Activated T-cell treated with anti-CD3 and anti-CD28 coated beads for 24 hours (primary cell): ENCODE results near the gene ZNF367.

ENCODE experiments used
- DNase-seq: peaks from one replicate; pipeline ENCODE4 v3.0.0-alpha.2; 2020; ENCODE audit warnings: low read depth

Gene ZNF367

DNA sequence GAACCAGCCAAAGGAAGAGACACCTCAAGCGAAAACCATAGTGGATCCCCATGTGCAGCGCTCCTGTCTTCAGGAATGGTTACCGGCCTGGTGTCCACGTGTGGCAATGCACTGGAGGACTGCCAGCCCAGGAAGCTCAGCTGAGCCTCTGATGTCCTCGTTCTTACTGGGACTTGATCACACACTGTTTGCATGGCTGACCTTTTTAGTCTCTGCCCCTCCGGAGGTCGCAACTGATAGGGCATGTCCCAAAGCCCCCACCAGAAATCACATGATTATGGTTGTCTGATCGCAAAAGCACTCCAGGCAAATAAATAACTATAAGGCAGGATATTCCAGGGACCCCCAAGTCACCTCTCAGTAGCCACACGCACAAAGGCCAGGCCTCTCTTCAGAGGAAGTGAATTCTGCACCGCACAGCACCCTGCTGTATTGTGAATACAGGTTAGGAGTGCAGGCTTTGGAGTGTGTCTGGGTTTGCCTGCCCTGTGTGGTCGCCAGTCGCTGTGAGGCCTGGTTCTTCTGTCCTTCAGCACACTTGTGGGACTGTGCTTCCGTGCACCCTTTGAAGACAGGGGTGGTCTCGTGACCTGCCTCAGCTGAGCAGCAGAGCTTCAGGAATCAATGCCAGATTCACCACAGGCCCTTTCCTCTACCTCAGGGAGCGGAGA lies 18.4 kb upstream of the ZNF367 start:
- no peak for DNase-seq

DNA sequence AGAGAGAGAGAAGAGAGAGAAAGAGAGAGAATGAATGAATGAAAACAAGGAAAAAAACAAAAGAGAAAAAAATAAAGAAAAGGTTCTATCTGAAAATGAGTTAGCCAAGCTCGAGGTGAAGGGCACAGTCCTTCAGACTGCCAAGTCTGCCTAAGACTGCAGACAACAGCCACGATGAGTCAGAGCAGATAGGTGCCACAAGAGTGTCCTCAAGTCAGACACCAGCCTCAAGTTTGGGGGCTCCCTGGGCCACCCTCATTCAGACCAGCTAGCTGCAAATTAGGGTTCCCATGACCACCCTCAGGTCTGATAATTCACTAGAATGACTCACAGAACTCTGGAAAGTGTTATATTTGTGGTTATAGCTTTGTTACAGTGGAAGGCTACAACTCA lies 17.9 kb upstream of the ZNF367 start:
- DNase-seq = no peak

DNA sequence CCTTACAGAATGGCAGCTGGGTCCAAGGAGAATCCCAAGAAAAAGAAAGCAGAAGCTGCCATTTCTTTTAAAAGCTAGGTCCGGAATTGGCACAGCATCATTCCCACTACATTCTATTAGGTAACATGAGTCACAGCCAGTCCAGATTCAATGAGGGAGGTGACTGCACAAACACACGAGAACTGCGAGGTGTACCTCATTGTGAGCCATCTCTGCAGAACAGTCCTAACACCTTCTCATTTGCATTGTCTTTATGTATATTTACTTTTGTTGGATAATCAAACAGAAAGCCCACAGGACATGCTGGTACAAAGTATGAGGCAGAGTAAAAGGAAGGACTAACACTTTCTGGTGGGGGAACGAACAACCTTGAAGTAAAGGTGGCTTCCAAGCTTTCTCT lies 17.2 kb upstream of the ZNF367 start:
- DNase-seq = no peak

DNA sequence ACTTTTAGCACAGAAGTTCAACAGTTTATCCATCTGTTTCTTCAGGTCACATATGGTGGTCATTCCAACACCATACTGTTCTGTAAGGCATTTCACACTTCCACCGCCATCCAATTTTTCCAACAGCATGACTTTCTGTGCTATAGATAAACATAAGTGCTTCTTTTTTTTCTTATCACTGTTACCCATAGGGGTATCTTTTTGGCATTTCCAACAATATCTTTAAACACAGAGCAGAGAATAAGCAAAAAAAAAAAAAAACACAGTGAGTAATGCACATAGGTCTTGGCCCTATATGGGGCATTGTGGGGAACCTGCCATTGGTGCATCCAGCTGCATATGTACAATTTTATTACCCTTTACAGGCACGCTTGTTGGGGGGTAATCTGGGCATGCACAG lies 12.2 kb upstream of the ZNF367 start:
- no peak for DNase-seq

DNA sequence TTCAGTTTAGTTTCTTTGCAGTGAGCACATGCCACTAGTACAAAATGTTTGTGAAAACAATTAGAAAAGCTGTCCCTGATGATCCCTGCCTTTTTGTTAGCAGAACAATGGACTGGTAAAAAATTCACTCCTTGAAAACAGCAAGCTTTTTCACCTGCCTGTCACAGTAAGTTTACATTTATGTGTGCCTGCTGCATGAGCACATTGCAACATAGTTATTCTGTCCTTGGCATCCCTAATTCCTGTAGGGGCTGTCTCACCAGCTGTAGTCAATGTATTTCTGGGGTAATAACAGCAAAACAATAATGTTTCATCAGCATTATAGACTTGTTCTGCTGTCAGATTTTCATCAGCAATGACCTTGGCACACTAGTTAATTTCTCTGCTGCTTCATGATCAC lies 11.6 kb upstream of the ZNF367 start:
- DNase-seq = no peak

DNA sequence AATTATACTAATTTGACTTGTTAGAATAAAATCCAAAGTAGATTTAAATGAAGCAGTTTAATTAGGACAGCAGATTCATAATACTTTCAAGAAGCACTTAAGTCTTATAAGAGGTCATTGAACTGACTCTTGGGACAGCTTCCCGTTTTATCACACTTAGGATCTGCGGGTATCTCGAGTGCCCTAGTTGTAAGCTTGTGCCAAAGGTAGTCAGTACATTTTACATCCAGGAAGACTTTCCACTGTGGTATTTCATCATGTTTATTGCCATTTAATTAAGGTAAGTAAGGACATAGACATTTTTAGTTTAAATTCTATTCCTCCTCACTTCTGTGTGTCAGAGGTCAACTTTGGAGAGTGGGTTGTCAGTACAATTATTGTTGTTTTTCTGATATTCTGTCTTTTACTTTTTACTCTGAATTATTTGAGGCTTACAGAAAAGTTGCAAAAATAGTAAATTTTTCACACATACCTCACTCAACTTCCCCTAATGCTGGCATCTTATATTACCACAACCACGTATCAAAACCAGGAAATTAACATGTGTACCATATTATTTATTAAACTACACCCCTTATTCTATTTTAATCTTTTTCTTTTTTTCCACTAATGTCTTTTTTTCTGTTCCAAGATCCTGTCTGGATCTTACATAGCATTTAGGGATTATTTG lies 7.5 kb upstream of the ZNF367 start:
- no peak for DNase-seq

DNA sequence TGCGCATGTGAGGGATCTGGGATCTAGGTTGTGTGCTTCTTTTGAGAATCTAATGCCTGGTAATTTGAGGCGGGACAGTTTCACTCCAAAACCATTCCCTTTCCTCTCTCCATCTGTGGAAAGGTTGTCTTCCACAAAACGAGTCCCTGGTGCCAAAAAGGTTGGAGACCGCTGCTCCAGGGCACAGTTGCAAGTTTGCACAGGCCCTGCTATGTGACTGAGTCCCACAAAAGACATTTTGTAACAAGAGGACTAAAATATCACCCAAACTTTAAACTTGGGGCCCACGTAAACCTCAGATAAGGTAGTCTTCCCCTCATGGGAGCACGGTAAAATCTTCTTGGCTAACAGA lies 5.8 kb upstream of the ZNF367 start:
- no peak for DNase-seq

DNA sequence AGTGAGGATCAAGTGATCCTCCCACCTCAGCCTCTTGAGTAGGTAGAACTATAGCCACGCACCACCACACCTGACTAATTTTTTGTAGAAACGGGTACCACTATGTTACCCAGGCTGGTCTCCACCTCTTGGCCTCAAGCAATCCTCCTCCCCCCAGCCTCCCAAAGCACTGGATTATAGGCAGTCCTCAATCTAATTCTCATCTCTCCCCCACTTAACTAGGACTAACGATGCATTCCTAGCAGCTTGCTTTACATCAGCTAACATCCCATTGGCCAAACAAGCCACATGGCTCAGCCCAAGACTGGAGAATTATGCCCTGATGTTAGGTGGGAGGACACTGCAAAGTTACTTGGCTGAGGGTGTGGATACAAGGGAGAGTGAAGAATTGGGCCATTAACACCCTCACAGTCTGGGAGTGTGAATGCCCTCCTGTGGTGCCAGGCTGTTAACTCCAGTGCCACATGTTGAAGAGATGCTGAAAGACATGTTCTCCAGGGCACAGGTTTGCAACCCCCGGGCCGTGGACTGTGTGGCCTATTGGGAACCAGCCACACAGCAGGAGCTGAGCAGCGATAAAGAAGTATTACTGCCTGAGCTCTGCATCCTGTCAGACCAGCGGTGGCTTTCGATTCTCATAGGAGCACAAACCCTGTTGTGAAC lies 5.3 kb upstream of the ZNF367 start:
- DNase-seq = no peak

DNA sequence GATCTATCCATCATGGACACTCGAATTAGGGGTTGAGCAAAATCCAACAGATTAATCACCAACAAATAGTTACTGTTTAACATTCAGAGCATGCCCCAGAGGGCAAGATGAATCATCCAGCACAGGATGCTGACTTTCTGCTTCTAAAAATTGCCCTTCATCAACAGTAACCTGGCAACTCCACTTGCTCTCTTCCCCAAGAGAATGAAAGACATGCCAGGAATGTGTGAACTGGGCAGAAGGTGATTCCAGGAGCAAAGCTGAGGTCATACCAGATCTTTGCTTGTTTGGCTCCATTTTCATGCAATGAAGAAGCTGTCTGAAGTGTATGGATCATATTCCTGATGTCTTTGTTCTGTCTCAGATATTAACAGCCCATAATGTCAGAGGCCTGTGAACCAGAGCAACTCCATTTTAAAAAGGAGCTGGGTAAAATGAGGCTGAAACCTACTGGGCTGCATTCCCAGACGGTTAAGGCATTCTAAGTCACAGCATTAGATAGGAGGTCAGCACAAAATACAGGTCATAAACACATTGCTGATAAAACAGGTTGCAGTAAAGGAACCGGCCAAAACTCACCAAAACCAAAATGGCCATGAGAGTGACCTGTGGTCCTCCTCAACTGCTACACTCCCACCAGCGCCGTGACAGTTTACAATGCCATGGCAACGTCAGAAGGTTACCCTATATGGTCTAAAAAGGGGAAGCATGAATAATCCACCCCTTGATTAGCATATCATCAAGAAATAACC lies 2.5 kb upstream of the ZNF367 start:
- no peak for DNase-seq

DNA sequence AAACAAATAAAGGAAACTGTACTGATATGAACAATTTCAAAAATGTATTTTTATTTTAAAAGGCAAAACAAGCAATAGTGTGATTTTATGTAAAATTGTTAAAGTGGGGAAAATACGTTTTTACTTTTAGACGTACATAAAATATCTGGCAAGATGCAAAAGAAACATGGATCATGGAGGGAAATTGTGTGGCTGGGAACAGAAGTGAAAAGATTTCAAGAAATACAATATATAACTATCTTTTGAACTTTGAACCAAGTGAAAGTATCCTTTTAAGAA lies 1.5 kb upstream of the ZNF367 start:
- DNase-seq = no peak

DNA sequence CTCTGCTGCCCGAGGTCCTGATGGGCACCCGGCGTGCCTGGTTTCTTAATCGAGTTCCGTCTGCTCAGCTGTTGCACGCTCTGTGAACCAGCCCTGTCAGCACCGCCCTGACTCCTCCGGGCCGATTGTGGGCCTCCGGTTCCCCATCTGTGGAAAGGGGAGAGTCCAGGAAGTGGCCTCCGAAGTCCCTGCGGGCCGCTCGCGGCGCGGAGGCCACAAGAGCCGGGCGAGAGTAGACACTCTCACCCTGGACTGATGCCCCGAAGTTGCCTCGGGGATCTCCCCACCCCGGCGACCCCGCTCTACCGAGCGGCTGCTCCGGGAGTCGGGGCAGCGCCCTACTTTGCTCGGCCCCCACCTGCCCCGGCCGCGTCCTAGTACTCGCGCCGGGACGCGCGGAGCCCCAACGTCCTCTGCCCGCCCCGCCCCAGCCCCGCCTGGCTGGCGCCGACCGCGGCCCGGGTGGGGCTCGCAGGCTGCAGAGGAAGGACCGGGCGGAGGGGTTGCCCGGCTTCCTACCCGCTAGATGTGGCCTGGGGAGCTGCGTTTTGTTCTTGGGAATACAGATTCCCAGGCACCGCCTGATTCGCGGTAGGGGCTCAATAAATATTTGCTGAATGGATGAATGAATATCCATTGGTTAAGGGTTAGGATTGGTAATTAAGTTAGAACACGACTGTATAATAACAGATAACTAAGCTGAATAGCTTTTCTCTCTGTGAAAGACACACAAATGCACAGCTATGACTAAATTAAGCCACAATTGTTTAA lies 935 bp upstream of the ZNF367 start:
- peak; percentile 27 for DNase-seq

DNA sequence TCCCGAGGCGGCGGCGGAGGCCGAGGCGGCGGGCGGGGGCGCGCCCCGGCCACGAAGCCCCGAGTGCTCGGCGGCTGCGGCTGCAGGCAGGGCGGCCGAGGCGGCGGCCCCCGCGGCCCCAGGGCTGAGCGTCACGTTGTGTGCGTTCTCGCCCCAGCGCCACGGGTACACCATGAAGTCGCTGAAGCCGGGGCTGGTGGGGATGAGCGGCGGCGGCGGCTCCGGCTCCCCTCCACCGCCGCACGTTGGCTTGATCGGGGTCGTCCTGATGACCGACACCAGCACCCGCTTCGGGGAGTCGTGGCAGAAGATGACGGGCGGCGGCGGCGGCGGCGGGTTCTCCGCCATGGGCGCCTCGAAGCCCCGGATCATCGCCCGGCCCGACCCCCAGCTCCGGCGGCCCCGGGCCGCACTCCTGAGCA lies 498 bp downstream of the ZNF367 start:
- no peak for DNase-seq

DNA sequence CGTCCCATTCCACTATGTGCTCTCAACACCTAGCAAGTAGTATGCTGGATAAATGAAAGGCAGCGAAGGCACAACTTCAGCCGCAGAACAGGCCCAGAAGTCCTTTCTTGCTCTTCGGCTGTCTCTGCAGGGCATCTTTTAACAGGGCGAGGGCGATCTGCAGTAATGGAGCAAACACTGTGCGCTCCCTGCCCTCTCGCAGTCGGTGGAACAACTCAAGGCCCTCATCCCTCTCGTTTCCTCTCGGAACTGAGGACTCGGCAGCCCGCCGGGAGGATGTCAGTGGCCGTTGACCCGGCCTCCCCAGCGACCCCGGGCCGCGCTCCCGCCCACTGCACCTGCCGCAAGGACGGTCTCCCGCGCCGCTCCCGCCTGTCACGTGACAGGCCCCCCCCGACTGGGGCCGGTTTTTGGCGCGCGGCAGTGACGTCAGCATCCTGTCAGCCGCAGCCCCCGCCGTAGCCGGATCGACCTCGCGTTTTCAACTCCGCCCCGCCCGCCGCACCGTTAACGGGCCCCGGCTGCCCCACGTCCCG lies 1.1 kb downstream of the ZNF367 start:
- DNase-seq = peak; percentile 91

DNA sequence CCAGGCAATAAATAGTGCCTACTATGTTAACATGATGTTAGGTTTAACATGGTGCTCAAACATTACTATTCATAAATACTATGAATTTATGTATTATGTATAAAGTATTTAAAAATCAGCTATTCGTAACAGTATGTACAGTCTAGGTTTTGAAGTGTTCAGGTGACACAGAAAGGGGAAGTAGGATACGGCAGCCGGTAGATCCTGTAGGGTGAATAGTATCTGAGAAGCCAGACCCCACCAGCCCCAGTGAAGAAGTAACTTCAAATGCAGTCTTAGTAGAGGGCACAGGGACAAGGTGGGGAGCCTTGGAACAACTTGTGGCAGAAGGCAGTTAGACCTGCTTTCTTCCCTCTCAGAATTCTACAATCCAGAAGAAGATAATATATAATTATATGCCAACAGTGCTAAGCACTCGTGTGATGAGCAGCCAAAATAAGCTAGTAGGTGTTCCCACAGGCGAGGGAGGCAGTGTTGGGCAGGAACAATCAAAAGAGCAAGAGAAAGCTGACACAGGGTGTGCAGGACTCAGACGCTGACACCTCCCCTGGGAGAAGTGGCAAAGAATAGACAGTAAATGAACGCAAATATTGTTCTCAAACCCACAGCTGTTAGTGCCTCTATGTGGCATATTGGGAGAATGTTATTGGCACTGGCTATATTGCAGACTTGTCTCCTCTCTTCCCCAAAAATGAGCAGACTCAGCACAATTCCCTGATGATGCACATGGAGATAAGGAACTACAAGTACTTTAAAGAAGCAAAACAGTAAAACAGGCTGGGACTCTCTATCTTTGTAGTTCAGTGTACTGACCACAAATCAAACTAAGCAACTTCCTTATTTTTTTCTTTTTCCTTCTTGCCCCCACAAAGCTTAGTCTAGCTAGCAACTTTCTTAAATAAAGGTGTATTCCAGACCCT lies 4.6 kb downstream of the ZNF367 start:
- no peak for DNase-seq

DNA sequence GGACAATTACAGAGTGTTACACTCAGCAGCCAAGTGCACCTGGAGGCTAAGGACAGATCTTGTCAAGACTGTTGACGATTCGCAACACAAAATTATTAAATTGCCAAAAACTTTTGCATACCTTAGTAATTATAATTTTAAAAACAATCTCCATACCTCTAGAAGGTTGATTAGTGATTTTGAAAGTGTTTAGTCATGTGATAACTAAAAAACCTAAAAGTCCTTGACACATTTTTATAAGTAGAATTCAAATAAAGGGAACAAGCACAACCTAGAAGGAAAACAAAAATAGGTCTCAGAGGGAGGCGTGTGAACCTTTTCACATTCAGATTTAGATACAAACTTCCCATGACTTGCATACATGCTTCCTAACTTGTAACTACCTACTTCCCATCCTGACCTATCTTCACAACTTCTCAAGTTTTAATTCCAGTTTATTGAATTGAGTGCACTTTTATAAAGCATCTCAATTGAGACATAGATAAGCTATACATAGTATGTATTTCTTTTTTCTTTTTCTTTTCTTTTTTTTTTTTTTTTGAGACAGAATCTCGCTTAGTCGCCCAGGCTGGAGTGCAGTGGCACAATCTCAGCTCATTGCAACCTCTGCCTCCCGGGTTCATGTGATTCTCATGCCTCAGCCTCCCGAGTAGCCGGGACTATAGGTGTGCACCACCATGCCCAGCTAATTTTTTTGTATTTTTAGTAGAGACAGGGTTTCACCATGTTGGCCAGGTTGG lies 5.8 kb downstream of the ZNF367 start:
- no peak for DNase-seq

DNA sequence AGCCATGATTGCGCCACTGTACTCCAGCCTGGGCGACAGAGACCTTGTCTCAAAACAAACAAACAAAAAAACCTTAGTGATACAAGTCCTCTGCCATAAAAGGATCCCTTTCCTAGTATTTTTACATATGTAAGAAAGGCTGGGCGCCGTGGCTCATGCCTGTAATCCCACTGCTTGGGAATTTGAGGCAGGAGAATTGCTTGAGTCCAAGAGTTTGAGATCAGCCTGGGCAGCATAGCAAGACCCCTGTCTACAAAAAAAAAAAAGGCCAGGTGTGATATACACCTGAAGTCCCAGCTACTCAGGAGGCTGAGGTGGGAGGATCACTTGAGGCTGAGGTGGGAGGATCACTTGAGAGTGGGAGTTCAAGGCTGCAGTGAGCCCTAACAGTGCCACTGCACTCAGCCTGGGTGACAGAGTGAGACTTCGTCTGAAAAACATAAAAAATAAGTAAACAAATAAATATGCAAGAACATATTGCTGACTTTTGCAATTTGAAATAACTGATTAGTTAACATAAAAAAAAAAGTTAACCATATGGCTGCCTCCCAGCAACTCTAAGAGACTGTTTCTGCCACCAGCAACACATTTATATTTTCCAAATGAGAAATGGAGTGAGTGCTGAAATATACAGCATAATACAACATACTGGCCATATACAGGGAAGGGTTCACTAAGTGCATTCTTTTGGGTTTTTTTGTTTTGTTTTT lies 6.9 kb downstream of the ZNF367 start:
- DNase-seq = no peak

DNA sequence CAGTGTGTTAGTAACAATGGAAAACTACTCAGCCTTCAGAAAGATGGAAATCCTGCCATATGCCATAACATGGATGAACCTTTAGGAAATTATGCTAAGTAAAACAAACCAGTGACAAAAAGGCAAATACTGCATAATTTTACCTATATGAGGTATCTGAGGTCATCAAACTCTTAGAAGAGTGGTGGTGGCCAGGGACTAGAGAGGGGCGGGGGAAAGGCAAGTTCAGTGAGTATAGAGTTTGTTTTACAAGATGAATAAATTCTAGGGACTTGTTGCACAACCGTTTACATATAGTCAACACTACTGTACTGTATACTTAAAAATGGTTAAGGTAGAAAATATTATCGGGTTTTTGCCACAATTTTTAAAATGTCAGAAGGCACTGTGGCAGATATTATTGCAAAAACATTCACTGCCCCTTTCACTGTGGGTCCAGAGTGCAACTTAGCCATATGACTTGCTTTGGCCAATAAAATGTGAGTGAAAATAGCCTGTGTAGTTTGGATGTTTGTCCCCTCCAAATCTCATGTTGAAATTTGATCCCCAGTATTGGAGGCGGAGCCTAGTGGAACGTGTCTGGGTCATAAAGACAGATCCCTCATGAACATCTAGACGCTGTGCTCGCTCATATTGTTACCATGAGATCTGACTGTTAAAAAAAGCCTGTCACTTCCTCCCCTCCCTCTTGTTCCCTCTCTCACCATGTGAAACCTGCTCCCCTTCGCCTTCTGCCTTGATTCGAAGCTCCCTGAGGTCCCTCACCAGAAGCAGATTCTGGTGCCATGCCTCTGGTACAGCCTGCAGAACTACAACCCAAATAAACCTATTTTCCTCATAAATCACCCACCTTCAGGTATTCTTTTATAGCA lies 9.5 kb downstream of the ZNF367 start:
- DNase-seq = no peak

DNA sequence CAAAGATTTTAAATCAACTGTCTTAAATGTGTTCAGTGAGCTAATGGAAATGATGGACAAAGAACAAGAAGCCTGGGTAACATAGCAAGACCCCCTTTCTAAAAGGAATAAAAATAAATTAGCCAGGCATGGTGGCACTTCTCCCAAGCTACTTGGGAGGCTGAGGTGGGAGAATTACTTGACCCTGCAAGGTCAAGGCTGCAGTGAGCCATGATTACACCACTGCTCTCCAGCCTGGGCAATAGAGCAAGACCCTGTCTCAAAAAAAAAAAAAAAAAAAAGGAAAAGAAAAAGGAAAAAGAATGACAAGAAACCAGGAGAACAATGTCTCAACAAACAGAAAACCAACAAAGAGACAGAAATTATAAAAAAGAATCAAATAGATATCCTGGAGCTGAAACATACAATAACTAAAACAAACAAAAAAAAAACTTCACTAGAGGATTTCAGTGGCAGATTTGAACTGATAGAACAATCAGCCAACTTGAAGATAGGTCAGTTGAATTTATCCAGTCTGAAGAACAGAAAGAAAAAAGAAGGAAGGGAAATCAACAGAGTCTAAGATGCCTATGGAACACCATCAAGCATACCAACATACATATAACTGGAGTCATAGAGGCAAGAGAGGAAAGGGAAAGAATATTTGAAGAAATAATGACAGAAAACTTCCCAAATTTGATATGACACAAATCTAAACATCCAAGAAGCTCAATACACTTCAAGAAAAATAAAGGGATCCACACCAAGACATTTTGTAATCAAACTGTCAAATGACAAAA lies 17.8 kb downstream of the ZNF367 start:
- DNase-seq = no peak
